Left renal pelvis (tissue), 4 donors: ENCODE results near the gene CPB1. TPM values are rescaled to one million over a fixed set of nuclear protein-coding genes. Genes with fewer than 3 reads are reported as not detected.

ENCODE experiments used
- DNase-seq, 4 donors: peaks; one replicate each; pipeline ENCODE4 v3.0.0-alpha.2; 2013; ENCODE audit warnings: low read depth in 4 of 4, low spot score in 3 of 4
- polyA plus RNA-seq, 4 donors: library from polyadenylated mRNA; unstranded; fragments of 120-200 nt; gene quantifications; one replicate each; pipeline ENCODE4 v1.2.1, GENCODE V29; 2013; ENCODE audit not compliant: insufficient read length in 4 of 4

CPB1 gene
- polyA plus RNA-seq, 4 donors = 0.70 to 1.4 (median 1.0) TPM

DNA sequence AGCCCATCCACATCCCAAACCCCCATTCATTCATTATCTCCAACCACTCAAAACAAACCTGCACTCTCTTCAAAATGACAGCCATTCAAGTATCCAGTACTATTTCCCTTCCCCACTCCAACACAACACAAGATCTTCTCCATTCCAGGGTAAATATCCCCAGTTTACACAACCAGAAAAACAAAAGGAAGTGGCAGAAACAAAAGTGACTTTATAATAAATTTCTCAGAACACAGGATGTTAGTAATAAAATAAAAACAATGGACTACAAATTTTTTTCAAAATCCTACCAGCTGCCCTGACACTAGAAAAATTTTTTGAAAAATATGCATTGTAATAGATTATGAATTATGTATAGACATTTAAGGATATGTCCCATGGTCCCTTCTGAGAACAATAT is 51.6 kb downstream of the CPB1 start:
- no peak for DNase-seq

DNA sequence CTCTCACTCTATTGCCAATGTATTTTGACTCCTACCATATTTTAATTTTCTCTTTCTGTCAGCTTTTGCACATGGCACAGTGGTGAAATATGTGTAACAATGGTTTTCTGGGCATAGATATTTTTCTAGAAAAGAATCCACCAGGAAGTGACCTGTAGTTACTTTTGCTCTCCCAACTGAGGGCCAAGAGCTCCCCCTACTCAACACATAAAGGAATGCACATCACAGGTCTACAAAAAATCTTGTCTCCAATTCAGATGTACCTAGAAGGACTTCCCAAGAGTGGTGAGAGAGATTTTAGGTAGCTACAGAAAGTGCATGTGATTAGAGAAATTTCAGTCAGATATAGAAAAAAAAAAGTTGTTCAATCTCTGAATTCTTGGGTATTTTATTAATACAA is 53.1 kb downstream of the CPB1 start:
- DNase-seq = no peak

DNA sequence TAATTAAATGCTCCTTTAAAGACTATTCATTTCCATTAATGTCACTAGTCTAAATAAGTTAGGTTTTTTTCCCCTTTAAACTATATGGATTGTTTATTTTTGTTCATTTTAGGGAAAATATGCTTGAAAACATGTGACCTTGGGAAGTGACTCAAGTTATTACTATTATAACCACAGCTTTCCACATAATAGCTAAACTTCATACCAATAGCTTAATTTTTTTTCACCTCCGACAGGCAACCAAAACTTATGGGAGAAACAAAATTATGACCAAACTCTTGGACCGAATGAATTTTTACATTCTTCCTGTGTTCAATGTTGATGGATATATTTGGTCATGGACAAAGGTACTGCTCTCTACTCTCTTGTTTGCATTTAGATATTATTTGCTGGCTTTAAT is 53.7 kb downstream of the CPB1 start:
- no peak for DNase-seq

DNA sequence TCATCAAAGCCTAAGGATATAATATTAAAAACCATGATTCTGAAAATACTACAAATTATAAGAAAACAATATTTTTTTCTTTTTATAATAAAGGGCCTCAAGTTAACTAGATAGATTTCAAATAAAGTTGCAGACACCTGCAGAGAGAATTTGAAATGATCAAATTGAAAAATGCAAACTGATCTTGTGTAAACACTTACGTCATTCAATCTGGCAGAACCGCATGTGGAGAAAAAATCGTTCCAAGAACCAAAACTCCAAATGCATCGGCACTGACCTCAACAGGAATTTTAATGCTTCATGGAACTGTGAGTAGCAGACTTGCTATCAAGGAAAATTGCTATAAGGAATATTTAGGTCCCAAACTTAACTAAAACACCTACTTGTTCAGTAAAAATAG is 54.7 kb downstream of the CPB1 start:
- no peak for DNase-seq

DNA sequence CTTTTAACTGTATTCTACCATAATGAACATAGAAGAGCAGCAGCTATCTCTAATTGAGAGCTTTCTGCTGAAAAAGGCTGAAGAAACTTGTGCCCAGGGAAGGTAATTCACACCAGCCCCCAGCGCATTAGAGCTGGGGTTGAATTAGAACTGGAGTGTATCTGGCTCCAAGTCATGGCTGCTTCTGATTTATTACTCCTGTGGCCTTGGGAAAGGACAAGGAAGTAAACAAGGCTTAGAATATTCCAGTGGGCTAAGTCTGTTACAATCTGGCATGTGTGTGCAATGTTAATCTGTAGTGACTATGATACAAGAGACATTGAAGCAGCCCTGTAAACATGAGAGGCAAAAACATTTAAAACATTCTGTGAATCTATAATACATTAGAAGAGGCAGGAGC is 55.6 kb downstream of the CPB1 start:
- DNase-seq = no peak

DNA sequence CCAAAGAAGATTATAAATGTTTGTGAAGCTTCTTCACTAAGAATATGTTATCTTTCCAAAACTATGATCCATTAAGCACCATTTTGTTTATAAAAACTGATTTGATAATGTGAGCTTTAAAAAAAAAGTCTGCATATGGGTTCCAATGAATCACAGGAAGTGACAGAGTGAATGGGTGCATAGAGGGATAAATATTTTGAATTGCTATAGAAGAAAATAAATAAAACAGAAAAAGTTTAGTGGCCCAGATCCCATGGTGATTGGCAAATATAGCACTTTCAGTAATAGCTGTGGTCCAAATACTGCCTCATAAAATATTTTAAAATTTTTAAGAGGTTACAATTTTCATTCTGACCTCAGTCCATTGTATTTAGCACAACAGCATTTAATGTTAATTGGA is 56.6 kb downstream of the CPB1 start:
- DNase-seq = no peak

DNA sequence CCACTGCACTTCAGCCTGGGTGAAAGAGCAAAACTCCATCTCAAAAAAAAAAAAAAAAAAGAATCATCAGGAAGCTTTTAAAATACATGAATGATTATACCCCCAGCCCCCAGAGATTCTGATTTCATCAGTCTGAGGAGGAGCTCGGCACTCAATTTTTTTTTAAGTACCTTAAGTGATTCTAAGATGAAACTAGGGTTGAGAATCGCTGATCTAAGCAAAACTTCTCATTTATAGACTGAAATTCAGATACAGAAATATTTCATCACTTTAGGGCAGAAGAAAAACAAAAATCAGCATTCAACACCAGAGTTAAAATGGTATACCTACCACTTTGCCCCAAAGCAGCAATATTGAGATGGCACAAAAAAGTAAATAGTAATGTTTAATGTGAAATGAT is 62.2 kb downstream of the CPB1 start:
- no peak for DNase-seq

DNA sequence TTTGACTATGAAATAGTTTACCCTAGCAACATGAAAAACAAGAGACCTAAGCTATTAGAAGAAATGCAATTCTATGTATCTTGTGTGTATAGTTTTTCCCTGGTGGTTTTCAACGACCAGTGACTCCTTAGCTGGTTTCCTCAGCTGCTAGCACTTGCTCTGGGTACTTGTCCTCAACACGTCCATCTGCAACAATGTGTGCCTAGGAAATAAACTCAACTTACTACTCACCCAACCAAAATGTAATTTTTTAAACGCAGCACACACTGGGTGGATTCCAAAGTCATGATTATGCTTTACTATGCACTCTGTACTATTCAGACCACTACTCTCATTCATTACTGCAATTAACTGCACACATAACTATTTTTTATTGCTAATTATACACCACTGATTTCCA is 68.5 kb downstream of the CPB1 start:
- no peak for DNase-seq

DNA sequence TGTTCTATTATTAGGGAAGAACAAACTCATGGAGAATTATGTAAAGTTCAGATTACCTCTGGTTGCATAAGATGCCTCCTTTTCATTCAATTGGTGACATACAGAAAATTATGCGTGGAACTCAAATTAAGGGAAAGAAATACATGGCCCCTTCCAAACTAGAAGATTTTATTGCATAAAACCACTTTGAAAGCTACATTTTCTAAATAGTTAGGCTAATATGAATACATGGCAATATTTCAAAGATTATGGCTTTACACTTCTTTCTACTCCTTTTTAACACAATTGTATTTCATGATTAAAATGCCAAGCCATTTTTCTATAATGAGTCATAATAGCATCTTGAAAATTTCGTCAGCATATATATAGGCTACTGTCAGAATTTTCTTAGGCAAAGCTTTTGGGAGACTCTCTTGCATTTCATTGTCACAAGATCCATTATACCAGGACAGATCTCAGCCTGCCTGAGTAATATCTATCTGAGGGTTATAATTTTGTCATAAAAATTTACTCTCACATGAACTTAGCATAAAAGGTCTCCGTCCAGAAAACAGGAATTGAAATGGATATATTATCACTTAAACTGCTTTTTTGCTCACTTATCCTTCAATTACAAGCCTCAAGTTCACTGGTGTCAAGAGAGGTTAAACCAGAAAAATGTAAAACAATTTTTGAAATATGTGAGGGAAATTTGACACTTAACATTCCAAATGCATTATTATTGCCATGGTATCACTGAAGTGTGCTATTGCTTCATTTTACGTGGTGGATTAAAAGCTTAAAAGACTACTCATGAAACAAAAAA is 74.6 kb downstream of the CPB1 start:
- no peak for DNase-seq

DNA sequence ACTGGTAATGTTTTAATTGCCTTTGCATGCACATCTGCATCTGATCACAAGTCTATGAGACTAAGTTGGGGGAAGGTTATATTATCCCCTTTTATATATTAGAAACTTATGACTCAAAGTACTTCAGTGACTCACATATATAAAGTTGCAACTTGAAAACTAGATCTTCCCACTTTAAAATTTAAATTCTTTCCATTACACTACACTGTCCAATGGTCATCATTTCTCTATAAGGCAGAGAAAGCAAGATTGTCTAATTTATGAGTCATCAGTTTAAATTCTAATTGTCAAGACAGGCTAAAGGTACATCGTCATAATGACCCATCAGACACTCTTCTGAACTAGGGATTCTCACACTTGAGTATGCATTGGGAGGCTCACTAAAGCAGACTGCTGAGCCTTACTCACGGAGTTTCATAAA is 75.4 kb downstream of the CPB1 start:
- DNase-seq = no peak

DNA sequence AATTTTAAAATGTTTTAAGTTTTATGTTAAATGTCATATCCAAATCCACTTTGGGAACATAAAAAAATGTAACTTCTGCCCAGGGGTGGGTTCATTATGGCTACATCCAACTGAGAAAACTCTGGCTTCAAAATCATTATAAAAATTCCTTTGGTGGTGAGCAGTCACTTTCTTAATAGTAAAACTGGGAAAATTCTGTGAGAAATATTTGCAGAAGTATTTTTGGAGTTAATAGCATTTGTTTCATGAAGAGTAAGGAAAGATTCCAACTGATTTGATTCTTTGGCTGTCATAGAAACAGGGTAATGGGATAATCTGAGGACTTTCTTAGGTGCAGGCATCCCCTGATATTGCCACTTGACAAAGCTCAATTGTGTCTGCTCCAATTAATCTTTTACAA is 76.3 kb downstream of the CPB1 start:
- no peak for DNase-seq

DNA sequence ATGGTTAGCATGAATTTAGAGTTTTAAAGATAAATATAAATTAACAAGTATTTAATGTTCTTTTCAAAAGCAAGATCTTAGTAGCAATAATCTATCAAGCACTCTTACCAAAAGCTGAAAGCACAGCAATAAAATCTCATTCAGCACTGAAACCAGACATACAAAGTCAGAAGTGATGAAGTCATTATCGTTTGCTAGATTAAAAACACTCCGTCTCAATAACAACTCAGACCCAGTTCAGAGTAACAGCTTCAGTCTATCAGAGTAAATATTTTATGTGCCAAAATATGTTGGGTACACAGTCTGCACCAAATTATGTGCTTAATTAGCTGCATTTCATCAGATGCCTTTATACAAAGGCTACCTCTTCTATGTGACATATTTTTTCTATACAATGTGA is 79.1 kb downstream of the CPB1 start:
- DNase-seq = no peak

Other genes with a start within 250 kb of the CPB1 start
- 10 to 100 TPM; 10.4 to 29.6 (median 18.7) TPM for gene AGTR1, start 129.9 kb upstream of the CPB1 start, polyA plus RNA-seq
- under 1 TPM; 0.37 to 0.68 (median 0.60) TPM for gene CPA3, start 37.5 kb downstream of the CPB1 start, polyA plus RNA-seq
- 10 to 100 TPM; 26.1 to 45.4 (median 35.4) TPM for gene GYG1, start 163.7 kb downstream of the CPB1 start, polyA plus RNA-seq